ENCODE results near the gene ANTXR2. TPM values are rescaled to one million over a fixed set of nuclear protein-coding genes. Genes with fewer than 3 reads are reported as not detected.

ANTXR2 gene
- total RNA-seq, 4 donors from 2014 or later: 136 to 215 (median 183) TPM

GRCh38 chr4:80009806-80010205 is 63.2 kb downstream of the ANTXR2 start:
- no peak for TF ChIP-seq CTCF (IDR thresholded peaks at IDR 0.05; ENCODE audit: low read depth)

GRCh38 chr4:80008971-80009370 is 64.1 kb downstream of the ANTXR2 start:
- no peak for TF ChIP-seq CTCF (IDR thresholded peaks at IDR 0.05; ENCODE audit: low read depth)

DNA sequence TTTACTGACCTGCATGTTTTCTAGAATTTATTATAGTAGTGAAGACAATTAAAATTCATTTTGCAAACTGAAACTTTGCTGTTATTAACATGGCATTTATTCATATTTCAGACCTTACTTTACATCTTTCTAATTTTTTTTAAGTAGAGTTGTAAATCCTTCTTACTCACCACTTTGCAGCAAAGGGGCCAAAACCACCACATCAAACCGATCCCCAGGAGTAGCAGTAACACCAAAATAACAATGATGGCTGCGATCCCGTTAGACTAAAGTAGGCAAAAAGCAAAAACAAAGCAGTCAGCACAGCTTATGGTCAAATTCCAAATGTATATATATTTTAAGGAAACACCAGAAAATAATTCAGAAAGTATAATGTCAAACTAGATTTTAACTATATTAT is 64.7 kb downstream of the ANTXR2 start:
- TF ChIP-seq CTCF (IDR thresholded peaks at IDR 0.05; ENCODE audit: low read depth): no peak

- no peak for TF ChIP-seq CTCF (IDR thresholded peaks at IDR 0.05; ENCODE audit: low read depth)
Observed at GRCh38 chr4:80007745-80008149, 65.3 kb downstream of the ANTXR2 start.

- TF ChIP-seq CTCF (IDR thresholded peaks at IDR 0.05; ENCODE audit: low read depth): no peak
Observed at GRCh38 chr4:80006935-80007744, 65.9 kb downstream of the ANTXR2 start.

- TF ChIP-seq CTCF (IDR thresholded peaks at IDR 0.05; ENCODE audit: low read depth): no peak
Observed at GRCh38 chr4:80005863-80006262, 67.2 kb downstream of the ANTXR2 start.

DNA sequence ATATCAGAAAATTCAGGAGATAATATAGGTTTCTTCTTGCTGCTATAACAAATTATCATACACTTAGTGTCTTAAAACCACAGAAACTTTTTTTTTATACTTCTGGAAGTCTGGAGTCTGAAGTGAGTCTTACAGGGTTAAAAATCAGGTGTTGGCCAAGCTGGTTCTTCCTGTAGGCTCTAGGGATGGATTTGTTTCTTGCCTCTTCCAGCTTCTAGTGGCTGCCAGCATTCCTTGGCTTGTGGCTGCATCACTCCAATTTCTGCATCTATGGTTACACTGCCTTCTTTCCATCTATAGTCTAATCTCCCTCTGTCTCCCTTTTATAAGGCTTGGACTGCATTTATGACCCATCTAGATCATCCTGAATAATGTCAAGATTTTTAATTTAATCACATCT is 68.7 kb downstream of the ANTXR2 start:
- TF ChIP-seq CTCF (IDR thresholded peaks at IDR 0.05; ENCODE audit: low read depth): no peak

Measured in subcutaneous adipose tissue (tissue), 4 donors.